Kidney tubule cell (primary cell): ENCODE results near the gene SEZ6L.

Experiments used
- DNase-seq: peaks from one replicate; pipeline ENCODE4 v3.0.0-alpha.2; 2018; ENCODE audit warnings: low spot score

The SEZ6L gene

GRCh38 chr22:26334232-26334631, 165.0 kb downstream of the SEZ6L start:
- no peak for DNase-seq

DNA sequence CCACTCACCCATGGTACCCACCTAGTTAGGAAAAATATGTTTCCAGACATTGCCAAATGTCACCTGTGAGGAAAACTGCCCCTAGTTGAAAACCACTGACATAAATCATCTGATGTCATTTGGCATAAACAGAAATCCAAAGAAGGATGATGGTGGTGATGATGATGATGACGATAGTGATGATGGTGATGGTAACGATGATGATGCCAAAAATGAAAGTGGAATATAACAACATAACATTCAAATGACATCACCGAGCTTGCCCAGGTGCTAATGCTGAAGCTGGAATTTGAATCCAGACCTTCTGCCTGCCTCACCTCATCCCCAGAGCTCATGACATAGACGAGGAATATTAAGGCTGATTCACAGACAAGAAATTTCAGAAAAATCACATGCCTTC, 167.5 kb downstream of the SEZ6L start:
- no peak for DNase-seq

GRCh38 chr22:26339755-26340154, 170.5 kb downstream of the SEZ6L start:
- DNase-seq = no peak

GRCh38 chr22:26342745-26343410, 173.6 kb downstream of the SEZ6L start:
- DNase-seq = no peak

GRCh38 chr22:26345496-26345895, 176.2 kb downstream of the SEZ6L start:
- DNase-seq = no peak

- no peak for DNase-seq
Measured at GRCh38 chr22:26348810-26349526, 179.7 kb downstream of the SEZ6L start.

- DNase-seq = no peak
Measured at GRCh38 chr22:26354707-26355106, 185.4 kb downstream of the SEZ6L start.

- no peak for DNase-seq
Measured at GRCh38 chr22:26357281-26357680, 188.0 kb downstream of the SEZ6L start.

- DNase-seq = no peak
Measured at GRCh38 chr22:26357813-26358212, 188.6 kb downstream of the SEZ6L start.

DNA sequence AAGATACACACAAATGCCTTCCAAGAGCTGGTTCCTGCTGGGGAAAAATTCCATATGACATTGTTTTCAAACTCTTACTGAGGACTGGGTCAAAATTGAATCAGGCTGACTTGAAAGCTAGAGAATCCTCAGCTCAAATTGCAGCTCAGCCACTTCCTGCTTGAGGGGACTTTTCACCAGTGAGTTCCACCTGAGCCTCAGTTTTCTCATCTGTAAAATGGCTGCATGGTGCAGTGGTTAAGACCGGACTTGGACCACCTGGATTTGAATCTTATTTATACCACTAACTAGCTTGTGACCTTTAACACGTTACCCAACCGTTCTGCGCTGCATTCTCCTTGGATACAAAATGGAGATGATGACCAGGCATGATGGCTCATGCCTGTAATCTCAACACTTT, 189.9 kb downstream of the SEZ6L start:
- DNase-seq = no peak

GRCh38 chr22:26360169-26360885, 191.1 kb downstream of the SEZ6L start:
- peak; percentile 72 for DNase-seq

DNA sequence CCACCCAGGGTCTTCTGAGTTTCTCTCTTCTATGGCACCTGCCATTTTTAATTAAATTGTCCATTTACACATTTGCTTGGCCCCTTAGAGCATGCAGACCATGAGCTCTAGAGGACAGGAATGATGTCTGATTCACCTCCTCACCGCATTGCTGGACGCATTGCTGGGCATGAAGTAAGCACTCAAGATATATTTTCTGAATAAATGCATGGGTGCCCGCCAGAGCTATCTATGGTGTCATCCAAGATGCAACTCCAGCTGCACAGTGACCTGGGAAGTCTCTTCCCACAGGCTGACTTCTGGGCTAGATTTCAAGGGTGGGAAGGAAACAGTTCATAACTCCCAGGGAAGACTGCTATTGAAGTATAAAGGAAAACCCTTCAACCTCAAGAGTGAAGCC, 193.2 kb downstream of the SEZ6L start:
- peak; percentile 50 for DNase-seq

- peak; percentile 90 for DNase-seq
Measured at GRCh38 chr22:26364066-26365015, 195.1 kb downstream of the SEZ6L start.

DNA sequence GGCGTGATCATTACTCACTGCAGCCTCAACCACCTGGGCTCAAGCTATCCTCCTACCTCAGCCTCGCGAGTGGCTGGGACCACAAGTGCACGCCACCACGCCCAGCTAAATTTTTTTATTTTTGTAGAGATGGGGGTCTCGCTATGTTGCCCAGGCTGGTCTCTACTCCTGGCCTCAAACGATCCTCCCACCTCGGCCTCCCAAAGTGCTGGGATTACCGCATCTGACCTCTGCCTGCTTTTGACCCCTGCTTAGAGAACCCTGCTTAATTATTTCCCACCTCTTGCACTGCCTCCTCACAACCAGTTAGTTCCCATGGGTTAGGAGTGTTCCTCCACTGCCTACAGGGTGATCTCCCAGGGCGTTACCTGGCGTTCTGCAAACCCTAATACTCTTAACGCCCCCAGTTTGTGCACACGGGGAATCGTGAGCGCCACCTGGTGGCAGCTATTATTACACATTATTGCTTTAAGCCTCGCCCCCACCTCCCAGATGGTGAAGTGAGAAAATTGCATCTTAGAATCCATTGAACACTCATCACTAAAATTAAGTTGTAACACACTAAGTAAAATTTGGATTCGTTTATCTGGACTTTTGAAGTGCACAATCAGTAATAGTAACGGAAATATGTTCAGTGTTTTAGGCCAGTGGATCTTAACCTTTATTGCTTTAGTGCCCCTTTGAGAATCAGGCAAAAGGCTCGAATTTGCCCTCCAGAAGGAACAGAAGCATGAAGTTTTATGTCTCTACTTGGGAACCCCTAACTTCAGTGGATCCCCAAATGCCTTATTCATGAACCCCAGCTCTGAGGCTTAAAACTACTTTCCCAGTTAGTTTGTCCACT, 198.4 kb downstream of the SEZ6L start:
- DNase-seq = peak; percentile 55

DNA sequence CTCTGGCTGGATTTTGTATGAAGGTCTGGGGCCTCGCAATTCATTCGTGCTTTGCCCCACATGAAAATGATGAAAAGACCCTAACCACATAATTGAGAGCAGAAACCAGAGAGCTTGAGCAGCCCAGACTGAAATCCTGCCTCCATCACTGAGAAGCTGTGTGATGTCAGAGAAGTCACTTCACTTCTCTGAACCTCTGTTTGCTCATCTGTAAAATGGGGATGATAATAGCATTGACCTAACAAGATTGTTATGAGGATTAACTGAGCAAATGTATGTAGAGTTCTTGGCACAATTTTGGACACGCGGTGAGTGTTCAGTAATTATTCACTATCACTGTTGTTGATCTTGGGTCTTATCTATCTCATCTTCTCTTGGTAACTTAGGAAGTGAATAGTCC, 203.6 kb downstream of the SEZ6L start:
- no peak for DNase-seq

GRCh38 chr22:26374391-26375026, 205.2 kb downstream of the SEZ6L start:
- DNase-seq = no peak

DNA sequence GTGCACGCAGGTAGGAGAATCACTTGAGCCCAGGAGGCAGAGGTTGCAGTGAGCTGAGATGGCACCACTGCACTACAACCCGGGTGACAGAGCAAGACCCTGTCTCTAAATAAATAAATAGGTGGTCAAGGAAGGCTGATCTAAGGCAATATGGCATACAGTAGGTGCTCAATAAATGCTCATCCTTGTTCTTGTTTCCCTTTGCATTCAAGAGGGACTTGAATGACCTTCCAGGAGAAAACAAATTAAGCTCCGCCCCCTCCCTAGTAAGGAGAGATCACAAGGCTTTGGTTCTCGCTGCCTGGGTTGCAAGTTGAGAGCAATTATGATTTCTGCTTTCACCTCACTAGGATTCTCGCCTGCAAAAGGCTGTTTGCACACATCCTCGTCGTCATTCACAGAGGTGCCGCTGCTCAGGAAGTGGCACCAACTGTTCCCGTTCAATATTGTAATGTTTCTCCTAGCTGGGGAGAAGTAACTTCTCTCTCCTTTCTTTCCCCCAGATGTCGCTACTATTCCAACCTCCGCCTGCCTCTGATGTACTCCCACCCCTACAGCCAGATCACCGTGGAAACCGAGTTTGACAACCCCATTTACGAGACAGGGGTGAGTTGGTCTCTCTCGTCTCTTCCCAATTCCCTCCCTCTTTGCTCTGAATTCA, 208.0 kb downstream of the SEZ6L start:
- no peak for DNase-seq

- no peak for DNase-seq
Measured at GRCh38 chr22:26380072-26380830, 211.0 kb downstream of the SEZ6L start.

GRCh38 chr22:26382782-26383181, 213.5 kb downstream of the SEZ6L start:
- no peak for DNase-seq
